ENCODE measurements around the gene ASPHD1.
"Not testable (repeated sequence)": the region's sequence is repeated elsewhere in the genome, so short reads cannot be mapped to it uniquely, and the experiment has no call there.

The ASPHD1 gene

GRCh38 chr16:29927070-29927905, 27.0 kb downstream of the ASPHD1 start:
- in situ Hi-C loops (cut with MboI; ENCODE audit: low sequenced_read_pairs) = no loop called here

- in situ Hi-C loops (cut with MboI; ENCODE audit: low sequenced_read_pairs) = not testable (repeated sequence)
Observed at GRCh38 chr16:29931750-29932149, 31.5 kb downstream of the ASPHD1 start.

- in situ Hi-C loops (cut with MboI; ENCODE audit: low sequenced_read_pairs) = no loop called here
Observed at GRCh38 chr16:29940656-29941055, 40.4 kb downstream of the ASPHD1 start.

GRCh38 chr16:29943846-29944799, 43.8 kb downstream of the ASPHD1 start:
- in situ Hi-C loops (cut with MboI; ENCODE audit: low sequenced_read_pairs) = no loop called here

GRCh38 chr16:29947897-29948296, 47.6 kb downstream of the ASPHD1 start:
- in situ Hi-C loops (cut with MboI; ENCODE audit: low sequenced_read_pairs) = no loop called here

GRCh38 chr16:29950806-29951461, 50.6 kb downstream of the ASPHD1 start:
- in situ Hi-C loops (cut with MboI; ENCODE audit: low sequenced_read_pairs) = no loop called here

GRCh38 chr16:29951625-29952365, 51.5 kb downstream of the ASPHD1 start:
- in situ Hi-C loops (cut with MboI; ENCODE audit: low sequenced_read_pairs) = no loop called here

Data from hTERT RPE-1 (cell line).